ENCODE measurements around the gene SCMH1. TPM values are rescaled to one million over a fixed set of nuclear protein-coding genes. Genes with fewer than 3 reads are reported as not detected.

Gene SCMH1
- polyA plus RNA-seq, 1 donor from 2014 or later = 23.0 TPM

- H3K79me2 ChIP-seq (replicated peaks; ENCODE audit: insufficient read depth, low read length) = peaks cover 22% of the 10 kb centered on the region
- no peaks in the 10 kb centered on the region for H3K27me3 ChIP-seq (ENCODE audit: insufficient read depth, low read depth, low read length)
- no peaks in the 10 kb centered on the region for H4K20me1 ChIP-seq (ENCODE audit: insufficient read depth)
- H3K9ac ChIP-seq (ENCODE audit: low read length) = no peak overlapping the region
- H3K4me3 ChIP-seq (ENCODE audit: low read length) = no peak overlapping the region
- no peak overlapping the region for H3K27ac ChIP-seq (ENCODE audit: low read length)
- no peak overlapping the region for H3K4me2 ChIP-seq (ENCODE audit: low read length)
- no peaks in the 10 kb centered on the region for H3K36me3 ChIP-seq (ENCODE audit: insufficient read depth, low read length)
- TF ChIP-seq POLR2AphosphoS5 (IDR thresholded peaks at IDR 0.05) = no peak
- no peak for TF ChIP-seq RAD21 (conservative IDR thresholded peaks at IDR 0.05)
- no peak for TF ChIP-seq EZH2 (IDR thresholded peaks at IDR 0.05; ENCODE audit: borderline replicate concordance, insufficient read depth, low read length, poor library complexity, severe bottlenecking)
- TF ChIP-seq SMC3 (conservative IDR thresholded peaks at IDR 0.05; ENCODE audit: poor library complexity) = no peak
- no peak for TF ChIP-seq REST (IDR thresholded peaks at IDR 0.05; ENCODE audit: borderline replicate concordance)
- TF ChIP-seq MXI1 (conservative IDR thresholded peaks at IDR 0.05; ENCODE audit: poor library complexity, severe bottlenecking) = no peak
- TF ChIP-seq EP300 (conservative IDR thresholded peaks at IDR 0.05; ENCODE audit: poor library complexity, severe bottlenecking) = no peak
- TF ChIP-seq CTCF (IDR thresholded peaks at IDR 0.05; ENCODE audit: poor library complexity, severe bottlenecking) = no peak
- no peak for TF ChIP-seq TAF1 (IDR thresholded peaks at IDR 0.05; ENCODE audit: low read depth)
- no peak overlapping the region for H2AFZ ChIP-seq (ENCODE audit: low read depth, low read length)
- no peaks in the 10 kb centered on the region for H3K9me3 ChIP-seq (ENCODE audit: low read length)
- peaks cover 6% of the 10 kb centered on the region for H3F3A ChIP-seq (ENCODE audit: insufficient read depth, low read length, poor library complexity, severe bottlenecking)
- H3K9me2 ChIP-seq (ENCODE audit: insufficient read depth, low read length) = no peaks in the 10 kb centered on the region
Measured at GRCh38 chr1:40977716-40978115, 264.4 kb downstream of the SCMH1 start.

Other genes starting within 250 kb of the SCMH1 start
- gene SLFNL1, start 220.6 kb downstream of the SCMH1 start, polyA plus RNA-seq = 0.26 and 1.8 TPM in 2 replicates
- gene FOXO6, start 119.1 kb upstream of the SCMH1 start, polyA plus RNA-seq = 0.59 and 3.2 TPM in 2 replicates
- gene EDN2, start 242.4 kb upstream of the SCMH1 start, polyA plus RNA-seq = not detected in 2 replicates

All from neural cell (in vitro differentiated cells).